Endothelial cell of umbilical vein (primary cell): ENCODE data around the gene MEF2C. TPM values are rescaled to one million over a fixed set of nuclear protein-coding genes. Genes with fewer than 3 reads are reported as not detected.

Source experiments
- BruUV-seq: library from RNA; stranded (reverse); fragments of 400-500 nt; replicated peaks from 2 replicates; lab custom pipeline; 2021; lab: Mats Ljungman, UMichigan
- CTCF ChIA-PET: fragments of 300-600, 350-600 bp; sonication (Branson Sonifier 250); formaldehyde crosslinking; loops from one replicate; lab custom pipeline; 2021; ENCODE audit warnings: antibody characterized with exemption, inconsistent platforms; lab: Charles Lee
- POLR2A ChIA-PET: fragments of 300-600, 350-600 bp; sonication (Branson Sonifier 250); formaldehyde crosslinking; loops from one replicate; lab custom pipeline; 2021; ENCODE audit warnings: antibody characterized with exemption, inconsistent platforms; lab: Charles Lee
- DNase-seq: peaks from one replicate; pipeline ENCODE4 v3.0.0-alpha.2; 2011; ENCODE audit warnings: low read depth, low spot score
- FAIRE-seq: peaks from 2 replicates; lab custom pipeline; 2011; peaks lifted over from hg19 to GRCh38; lab: Jason Lieb, UNC
- H2AFZ ChIP-seq: 2 replicates; pipeline ENCODE4 v1.6.0; 2012; ENCODE audit warnings: low read depth, low read length, control low read depth, inconsistent platforms
- H3K27ac ChIP-seq: 2 replicates; pipeline ENCODE4 v1.5.1; 2011; ENCODE audit warnings: low read depth, mild to moderate bottlenecking, control low read depth, low read length, moderate library complexity; ENCODE audit not compliant: insufficient read depth
- H3K27me3 ChIP-seq, 2 experiments: 2 replicates each; pipeline versions ENCODE4 v1.6.0 to v1.6.1; 2011; ENCODE audit warnings: low read length in 2 of 2, mixed read lengths in 1 of 2; ENCODE audit not compliant: control insufficient read depth in 2 of 2, insufficient read depth in 2 of 2
- H3K36me3 ChIP-seq, 2 experiments: 2 replicates in 1 of 2; 3 replicates in 1 of 2; pipeline ENCODE4 v1.5.1; 2011; ENCODE audit warnings: low read length in 2 of 2, mild to moderate bottlenecking in 1 of 2, moderate library complexity in 1 of 2; ENCODE audit not compliant: control insufficient read depth in 2 of 2, insufficient read depth in 2 of 2; ENCODE audit errors: extremely low read depth in 1 of 2
- H3K4me1 ChIP-seq: 3 replicates; pipeline ENCODE4 v1.5.1; 2011; ENCODE audit warnings: mild to moderate bottlenecking, low read length; ENCODE audit not compliant: control insufficient read depth, insufficient read depth; ENCODE audit errors: extremely low read depth
- H3K4me2 ChIP-seq: 2 replicates; pipeline ENCODE4 v1.6.1; 2011; ENCODE audit warnings: low read length, control low read depth, mixed read lengths; ENCODE audit not compliant: insufficient read depth
- H3K4me3 ChIP-seq, 3 experiments: fragments of 200-600 bp in 1 of 3; sonication (generic), shearing (Covaris generic) in 1 of 3; replicated peaks in 1 of 3; 2 replicates each; pipeline ENCODE4 v1.5.1; 2011 to 2016; ENCODE audit warnings: control low read depth in 3 of 3, low read length in 3 of 3, mild to moderate bottlenecking in 2 of 3, inconsistent platforms in 1 of 3, low read depth in 1 of 3, moderate library complexity in 1 of 3; ENCODE audit not compliant: insufficient read depth in 1 of 3
- H3K79me2 ChIP-seq: 2 replicates; pipeline ENCODE4 v1.6.0; 2012; ENCODE audit warnings: low read length, inconsistent platforms; ENCODE audit not compliant: control insufficient read depth, insufficient read depth
- H3K9ac ChIP-seq: replicated peaks from 2 replicates; pipeline ENCODE3; 2011; ENCODE audit warnings: low read length, control low read depth; ENCODE audit not compliant: insufficient read depth; ENCODE audit errors: extremely low read depth
- H3K9me1 ChIP-seq: replicated peaks from 3 replicates; pipeline ENCODE4 v1.6.0; 2011; ENCODE audit warnings: mild to moderate bottlenecking, low read length; ENCODE audit not compliant: control insufficient read depth, insufficient read depth; ENCODE audit errors: extremely low read depth
- H3K9me3 ChIP-seq: replicated peaks from 2 replicates; pipeline ENCODE4 v1.5.1; 2012; ENCODE audit warnings: low read length, inconsistent platforms; ENCODE audit not compliant: control insufficient read depth, insufficient read depth
- H4K20me1 ChIP-seq: replicated peaks from 2 replicates; pipeline ENCODE3; 2011; ENCODE audit warnings: mild to moderate bottlenecking, low read length; ENCODE audit not compliant: control insufficient read depth, insufficient read depth; ENCODE audit errors: extremely low read depth
- GATA2 ChIP-seq: IDR thresholded peaks from 2 replicates; pipeline ENCODE4 v1.7.0; 2011; ENCODE audit warnings: low read depth, mild to moderate bottlenecking, moderate library complexity, mixed read lengths, low read length; ENCODE audit not compliant: insufficient read length, insufficient read depth
- MAX ChIP-seq: IDR thresholded peaks from 2 replicates; pipeline ENCODE4 v1.6.1; 2011; ENCODE audit not compliant: insufficient read depth, insufficient read length
- MYC ChIP-seq: IDR thresholded peaks from one replicate; pipeline ENCODE4 v1.6.1; 2011; ENCODE audit warnings: mild to moderate bottlenecking, low read depth, low read length
- POLR2A ChIP-seq: IDR thresholded peaks from 2 replicates; pipeline ENCODE4 v1.6.1; 2012; ENCODE audit warnings: low read depth, mild to moderate bottlenecking, control low read depth, low read length
- POLR2AphosphoS5 ChIP-seq: IDR thresholded peaks from 2 replicates; pipeline ENCODE4 v1.6.1; 2012; ENCODE audit warnings: low read depth, mild to moderate bottlenecking, control low read depth, low read length, moderate library complexity; ENCODE audit not compliant: insufficient read depth
- dilution Hi-C: fragments of 300-500 bp; cut with MboI; formaldehyde crosslinking; loops from one replicate; pipeline ENCODE4 v1.15.0; 2019; ENCODE audit warnings: low sequenced_read_pairs; ENCODE audit not compliant: extremely low pct_ligation_motif_present
- intact Hi-C: fragments of 100-400 bp; cut with micrococcal nuclease; formaldehyde crosslinking; loops from one replicate; pipeline ENCODE4 v1.10.0; 2022
- polyA plus RNA-seq, 4 experiments: library from polyadenylated mRNA; depleted of rRNA in 3 of 4; stranded (reverse) in 3 of 4; unstranded in 1 of 4; fragments of >200 nt; gene quantifications; 2 replicates each; pipeline versions ENCODE4 v1.2.1 to v1.2.3, GENCODE V29; 2011 to 2012; ENCODE audit warnings: missing spikeins in 1 of 4
- total RNA-seq: library from RNA; stranded (reverse); gene quantifications from 2 replicates; pipeline ENCODE4 v1.2.3, GENCODE V29; 2021
- TF ChIP-seq, protein P1 (sequence below), 2 donors: IDR thresholded peaks; 1 replicate in 1 of 2; 2 replicates in 1 of 2; pipeline ENCODE4 v1.5.1; 2011; ENCODE audit warnings: low read length in 2 of 2, mild to moderate bottlenecking in 2 of 2, moderate library complexity in 2 of 2, control low read depth in 1 of 2, inconsistent platforms in 1 of 2, low read depth in 1 of 2; ENCODE audit not compliant: insufficient read depth in 1 of 2; ENCODE audit errors: extremely low read depth in 1 of 2

MEF2C gene
- total and polyA plus RNA-seq, 2 donors (not counting 3 experiments of a cell fraction or from before 2014, with no cell fraction given): 21.2 to 67.7 TPM

DNA sequence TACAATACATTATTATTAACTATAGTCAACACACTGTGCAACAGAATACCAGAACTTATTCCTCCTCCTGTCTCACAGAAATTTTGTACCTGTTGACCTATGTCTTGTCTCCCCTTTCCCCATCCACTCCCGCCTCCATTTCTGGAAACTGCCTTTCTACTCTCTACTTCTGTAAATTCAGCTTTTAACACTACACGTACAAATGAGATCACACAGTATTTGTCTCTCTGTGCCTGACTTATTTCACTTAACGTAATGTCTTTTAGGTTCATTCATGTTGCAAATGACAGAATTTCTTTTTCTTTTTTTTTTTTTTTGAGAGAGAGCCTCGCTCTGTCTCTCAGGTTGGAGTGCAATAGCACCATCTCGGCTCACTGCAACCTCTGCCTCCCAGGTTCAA is 19.5 kb downstream of the MEF2C start:
- TF ChIP-seq POLR2AphosphoS5: no peak
- TF ChIP-seq GATA2: no peak
- TF ChIP-seq POLR2A: no peak
- TF ChIP-seq MAX: no peak
- TF ChIP-seq, protein P1, sequence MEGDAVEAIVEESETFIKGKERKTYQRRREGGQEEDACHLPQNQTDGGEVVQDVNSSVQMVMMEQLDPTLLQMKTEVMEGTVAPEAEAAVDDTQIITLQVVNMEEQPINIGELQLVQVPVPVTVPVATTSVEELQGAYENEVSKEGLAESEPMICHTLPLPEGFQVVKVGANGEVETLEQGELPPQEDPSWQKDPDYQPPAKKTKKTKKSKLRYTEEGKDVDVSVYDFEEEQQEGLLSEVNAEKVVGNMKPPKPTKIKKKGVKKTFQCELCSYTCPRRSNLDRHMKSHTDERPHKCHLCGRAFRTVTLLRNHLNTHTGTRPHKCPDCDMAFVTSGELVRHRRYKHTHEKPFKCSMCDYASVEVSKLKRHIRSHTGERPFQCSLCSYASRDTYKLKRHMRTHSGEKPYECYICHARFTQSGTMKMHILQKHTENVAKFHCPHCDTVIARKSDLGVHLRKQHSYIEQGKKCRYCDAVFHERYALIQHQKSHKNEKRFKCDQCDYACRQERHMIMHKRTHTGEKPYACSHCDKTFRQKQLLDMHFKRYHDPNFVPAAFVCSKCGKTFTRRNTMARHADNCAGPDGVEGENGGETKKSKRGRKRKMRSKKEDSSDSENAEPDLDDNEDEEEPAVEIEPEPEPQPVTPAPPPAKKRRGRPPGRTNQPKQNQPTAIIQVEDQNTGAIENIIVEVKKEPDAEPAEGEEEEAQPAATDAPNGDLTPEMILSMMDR (IDR thresholded peaks at IDR 0.05; ENCODE audit: extremely low read depth in 1 of 2, insufficient read depth in 1 of 2, low read depth in 1 of 2, low read length in 2 of 2): no peak
- no peak for TF ChIP-seq MYC
- Histone ChIP-seq H3K79me2 (peaks cover 10% of the 10 kb centered on the region), H3K9ac (no peak overlapping the region), H3K27me3 (no peaks in the 10 kb centered on the region), H4K20me1 (no peaks in the 10 kb centered on the region), H3K36me3 (no peaks in the 10 kb centered on the region), H3K27ac (no peak overlapping the region), H3K4me3 (no peak overlapping the region), H2AFZ (no peak overlapping the region), H3K9me1 (no peaks in the 10 kb centered on the region), H3K4me2 (no peak overlapping the region), H3K4me1 (no peaks in the 10 kb centered on the region), H3K9me3 (no peaks in the 10 kb centered on the region)
- FAIRE-seq (no peak), DNase-seq (no peak)
- intact Hi-C loops: no loop called here
- POLR2A ChIA-PET: no interaction called here
- dilution Hi-C loops: no loop called here
- CTCF ChIA-PET: no interaction called here
- BruUV-seq: no TSS peak
